Measurements from ENCODE around the gene COQ8A.

COQ8A gene

GRCh38 chr1:226989085-226989920 lies 49.2 kb downstream of the COQ8A start:
- TF ChIP-seq CTCF (IDR thresholded peaks at IDR 0.05; ENCODE audit: insufficient read depth, low read length, missing control alignments), result no peak

DNA sequence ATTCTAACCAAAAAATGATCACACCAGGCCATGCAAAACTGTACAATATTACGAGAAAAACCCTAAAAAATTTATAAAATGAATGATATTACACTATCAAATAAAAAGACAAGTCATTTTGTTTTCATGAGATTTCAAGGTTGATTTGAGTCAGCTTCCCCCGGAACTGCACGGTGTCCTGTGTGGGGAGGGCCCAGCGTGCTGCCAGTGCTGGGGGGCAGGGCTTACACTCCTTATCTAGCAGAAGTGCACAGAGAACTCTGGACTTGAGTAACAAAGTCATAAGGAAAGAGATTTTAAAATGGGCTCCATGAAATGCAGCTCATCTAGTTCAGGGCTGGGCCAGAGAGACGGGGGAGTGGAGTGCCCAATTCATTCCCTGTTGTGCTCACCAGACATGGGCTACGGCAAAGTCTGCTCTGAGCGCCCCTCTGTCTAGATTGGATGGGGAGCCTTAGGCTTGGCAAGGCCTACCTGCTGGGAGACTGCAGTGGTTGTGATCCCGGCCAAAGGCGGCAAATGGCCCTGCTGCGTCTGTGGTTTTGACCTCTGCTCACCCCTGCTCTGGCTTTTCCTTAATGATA lies 50.1 kb downstream of the COQ8A start:
- H3K4me3 ChIP-seq (ENCODE audit: low read depth, low read length), result no peak overlapping the region
- TF ChIP-seq CTCF (IDR thresholded peaks at IDR 0.05; ENCODE audit: insufficient read depth, low read length, missing control alignments), result no peak
- POLR2A ChIA-PET, result interaction anchor here (0.7 kb wide), 1 partner anchor 43 kb away, joined by 3 read pairs; no protein-coding TSS in a partner anchor
- DNase-seq (ENCODE audit: low read depth, low spot score), result no peak
- CTCF ChIA-PET, result no interaction called here

More at GRCh38 chr1:226989085-226989920, 49.2 kb downstream of the COQ8A start:
- no peak for DNase-seq (ENCODE audit: low read depth, low spot score)
- no peak overlapping the region for H3K4me3 ChIP-seq (ENCODE audit: low read depth, low read length)
- POLR2A ChIA-PET, result no interaction called here
- CTCF ChIA-PET, result no interaction called here

DNA sequence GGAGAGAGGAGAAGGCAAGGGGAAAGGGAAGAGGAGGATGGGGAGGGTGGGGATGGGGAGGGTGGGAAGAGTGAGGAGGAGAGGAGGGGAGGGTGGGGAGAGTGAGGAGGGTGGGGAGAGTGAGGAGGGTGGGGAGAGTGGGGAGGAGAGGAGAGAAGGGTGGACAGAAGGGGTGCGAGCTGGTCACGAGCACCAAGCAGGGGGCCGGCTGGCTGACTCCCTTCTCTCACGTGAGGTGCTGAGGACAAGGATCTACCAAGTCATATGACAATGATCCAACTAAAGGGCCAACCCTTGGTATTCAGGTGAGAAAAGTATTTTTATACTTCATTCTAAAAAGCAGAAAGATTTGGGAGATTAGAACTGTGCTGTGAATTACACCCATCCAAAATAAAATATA lies 51.8 kb downstream of the COQ8A start:
- POLR2A ChIA-PET, result no interaction called here
- no peak for DNase-seq (ENCODE audit: low read depth, low spot score)
- H3K4me3 ChIP-seq (ENCODE audit: low read depth, low read length), result no peak overlapping the region
- CTCF ChIA-PET, result no interaction called here
- no peak for TF ChIP-seq CTCF (IDR thresholded peaks at IDR 0.05; ENCODE audit: insufficient read depth, low read length, missing control alignments)

DNA sequence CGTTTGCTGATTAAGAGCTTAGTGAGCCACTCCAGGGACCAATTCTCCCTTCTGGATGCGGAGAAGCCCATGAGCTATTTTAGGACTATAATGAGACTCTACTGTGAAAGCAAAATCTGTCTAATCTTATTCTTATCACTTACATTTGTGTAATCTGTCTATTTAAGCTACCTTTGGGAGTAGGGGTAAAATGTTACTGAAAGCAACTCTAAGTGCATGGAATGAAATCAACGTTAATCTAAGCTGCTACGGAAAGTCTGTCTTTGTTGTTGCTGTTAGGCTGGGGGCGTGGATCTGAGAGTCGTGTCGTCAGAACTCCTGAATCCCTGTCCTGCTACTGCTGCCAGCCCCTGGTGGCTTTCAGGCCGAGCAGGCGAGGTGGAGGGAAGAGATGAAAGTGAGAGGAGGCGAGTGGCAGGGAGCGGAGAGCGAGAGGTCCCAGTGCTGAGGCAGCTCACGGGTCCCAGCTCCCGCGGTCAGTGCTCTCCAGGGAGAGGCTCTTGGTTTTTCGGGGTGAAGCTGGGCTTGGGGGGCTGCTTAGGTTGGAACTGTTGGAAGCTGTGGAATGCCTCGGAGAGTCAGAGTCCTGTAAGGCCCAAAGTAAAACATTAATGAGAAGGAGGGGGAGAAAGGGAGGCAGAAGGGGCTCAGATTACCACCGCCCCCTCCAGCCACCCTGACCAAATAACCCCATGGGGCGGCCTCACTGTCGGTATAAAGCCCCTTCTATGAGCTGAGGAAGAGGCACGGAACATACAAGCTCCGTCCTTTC lies 53.9 kb downstream of the COQ8A start:
- H3K4me3 ChIP-seq (ENCODE audit: low read depth, low read length), result no peak overlapping the region
- no peak for DNase-seq (ENCODE audit: low read depth, low spot score)
- TF ChIP-seq CTCF (IDR thresholded peaks at IDR 0.05; ENCODE audit: insufficient read depth, low read length, missing control alignments), result no peak
- ChIA-PET POLR2A (no interaction called here), CTCF (interaction anchor here (1.1 kb wide), 1 partner anchor 10 kb away, joined by 4 read pairs; no protein-coding TSS in a partner anchor)

GRCh38 chr1:226994586-226995364 lies 54.7 kb downstream of the COQ8A start:
- no peak for DNase-seq (ENCODE audit: low read depth, low spot score)
- H3K4me3 ChIP-seq (ENCODE audit: low read depth, low read length), result no peak overlapping the region
- ChIA-PET CTCF (interaction anchor here (1.1 kb wide), 1 partner anchor 10 kb away, joined by 3 read pairs; no protein-coding TSS in a partner anchor), POLR2A (no interaction called here)
- TF ChIP-seq CTCF (IDR thresholded peaks at IDR 0.05; ENCODE audit: insufficient read depth, low read length, missing control alignments), result no peak

Measured in AG04449 (cell line).